Activated T-cell treated with anti-CD3 and anti-CD28 coated beads, Interleukin-2, amount 50 U/mL, for 72 hours (primary cell): ENCODE measurements around the gene KCTD5. TPM values are rescaled to one million over a fixed set of nuclear protein-coding genes. Genes with fewer than 3 reads are reported as not detected.
"Not testable (repeated sequence)": the region's sequence is repeated elsewhere in the genome, so short reads cannot be mapped to it uniquely, and the experiment has no call there.

Experiments used
- ATAC-seq, 2 donors: fragments of 150-1000 bp; cut with Tn5 transposase; replicated peaks in 1 of 2; 2 replicates each; pipeline ENCODE4 v1.10.0; 2021; ENCODE audit warnings: moderate library complexity in 2 of 2, mild to moderate bottlenecking in 1 of 2
- DNase-seq, 2 donors: peaks; one replicate each; pipeline ENCODE4 v3.0.0; 2021 to 2022; ENCODE audit warnings: mixed read lengths in 1 of 2
- H3K27ac Mint-ChIP-seq: one replicate; pipeline ENCODE4 v1.8.0; 2022; ENCODE audit warnings: mild to moderate bottlenecking, moderate library complexity, mixed read lengths
- H3K27me3 Mint-ChIP-seq: one replicate; pipeline ENCODE4 v1.8.0; 2022; ENCODE audit warnings: low read depth, mixed read lengths
- H3K36me3 Mint-ChIP-seq, 2 donors: one replicate each; pipeline ENCODE4 v1.8.0; 2022; ENCODE audit warnings: mixed read lengths in 2 of 2, mild to moderate bottlenecking in 1 of 2; ENCODE audit not compliant: insufficient read depth in 2 of 2
- H3K4me1 Mint-ChIP-seq: one replicate; pipeline ENCODE4 v1.8.0; 2022; ENCODE audit warnings: low read depth, mixed read lengths
- H3K4me3 Mint-ChIP-seq, 2 donors: one replicate each; pipeline ENCODE4 v1.8.0; 2022; ENCODE audit warnings: mild to moderate bottlenecking in 2 of 2, mixed read lengths in 2 of 2, moderate library complexity in 2 of 2
- H3K9me3 Mint-ChIP-seq, 2 donors: one replicate each; pipeline ENCODE4 v1.8.0; 2022; ENCODE audit warnings: mixed read lengths in 2 of 2
- total RNA-seq, 2 donors: library from RNA; stranded (reverse); gene quantifications; one replicate each; pipeline ENCODE4 v1.2.3, GENCODE V29; 2022

The KCTD5 gene
- total RNA-seq, 2 donors from 2014 or later, result 44.8 to 50.2 TPM

- Mint-ChIP-seq H3K9me3 (no peaks in the 10 kb centered on the region), H3K27me3 (no peaks in the 10 kb centered on the region), H3K27ac (no peak overlapping the region), H3K4me3 (no peak overlapping the region), H3K36me3 (peaks cover 2 to 7% of the 10 kb centered on the region in 2 donors), H3K4me1 (peaks cover 11% of the 10 kb centered on the region)
- ATAC-seq (no peak), DNase-seq (no peak)
These were observed 10.8 kb downstream of the KCTD5 start for GRCh38 chr16:2692948-2693651.

- not testable (repeated sequence) for H3K4me3 Mint-ChIP-seq, H3K4me1 Mint-ChIP-seq, DNase-seq, ATAC-seq, H3K36me3 Mint-ChIP-seq, H3K27me3 Mint-ChIP-seq, H3K27ac Mint-ChIP-seq, H3K9me3 Mint-ChIP-seq
These were observed 14.4 kb downstream of the KCTD5 start for GRCh38 chr16:2696601-2697250.

GRCh38 chr16:2697401-2697948 is 15.2 kb downstream of the KCTD5 start:
- no peak for ATAC-seq
- H3K27ac Mint-ChIP-seq, result no peak overlapping the region
- H3K27me3 Mint-ChIP-seq, result no peaks in the 10 kb centered on the region
- no peak for DNase-seq
- no peaks in the 10 kb centered on the region for H3K4me1 Mint-ChIP-seq
- peaks cover 2 to 7% of the 10 kb centered on the region in 2 donors for H3K36me3 Mint-ChIP-seq
- H3K9me3 Mint-ChIP-seq, result no peaks in the 10 kb centered on the region
- no peak overlapping the region for H3K4me3 Mint-ChIP-seq

- Mint-ChIP-seq H3K9me3 (no peaks in the 10 kb centered on the region), H3K36me3 (peaks cover 2 to 7% of the 10 kb centered on the region in 2 donors), H3K4me3 (no peak overlapping the region), H3K27me3 (no peaks in the 10 kb centered on the region), H3K4me1 (no peaks in the 10 kb centered on the region), H3K27ac (no peak overlapping the region)
- DNase-seq (no peak), ATAC-seq (no peak)
These were observed 16.0 kb downstream of the KCTD5 start for GRCh38 chr16:2698103-2698870.

- no peak overlapping the region for H3K27ac Mint-ChIP-seq
- no peak overlapping the region for H3K4me3 Mint-ChIP-seq
- no peak for ATAC-seq
- peaks cover 2 to 7% of the 10 kb centered on the region in 2 donors for H3K36me3 Mint-ChIP-seq
- H3K4me1 Mint-ChIP-seq, result no peaks in the 10 kb centered on the region
- no peaks in the 10 kb centered on the region for H3K27me3 Mint-ChIP-seq
- H3K9me3 Mint-ChIP-seq, result no peaks in the 10 kb centered on the region
- no peak for DNase-seq
These were observed 16.8 kb downstream of the KCTD5 start for GRCh38 chr16:2698965-2699750.

GRCh38 chr16:2699791-2700600 is 17.7 kb downstream of the KCTD5 start:
- Mint-ChIP-seq H3K4me3 (no peak overlapping the region), H3K27me3 (no peaks in the 10 kb centered on the region), H3K4me1 (no peaks in the 10 kb centered on the region), H3K36me3 (peaks cover 2 to 7% of the 10 kb centered on the region in 2 donors), H3K9me3 (no peaks in the 10 kb centered on the region), H3K27ac (no peak overlapping the region)
- ATAC-seq (no peak), DNase-seq (no peak)

- Mint-ChIP-seq H3K9me3 (no peaks in the 10 kb centered on the region), H3K4me1 (no peaks in the 10 kb centered on the region), H3K4me3 (no peak overlapping the region), H3K27ac (no peak overlapping the region), H3K36me3 (peaks cover 4 to 7% of the 10 kb centered on the region in 2 donors), H3K27me3 (no peaks in the 10 kb centered on the region)
- DNase-seq (no peak), ATAC-seq (no peak)
These were observed 18.5 kb downstream of the KCTD5 start for GRCh38 chr16:2700786-2701185.

DNA sequence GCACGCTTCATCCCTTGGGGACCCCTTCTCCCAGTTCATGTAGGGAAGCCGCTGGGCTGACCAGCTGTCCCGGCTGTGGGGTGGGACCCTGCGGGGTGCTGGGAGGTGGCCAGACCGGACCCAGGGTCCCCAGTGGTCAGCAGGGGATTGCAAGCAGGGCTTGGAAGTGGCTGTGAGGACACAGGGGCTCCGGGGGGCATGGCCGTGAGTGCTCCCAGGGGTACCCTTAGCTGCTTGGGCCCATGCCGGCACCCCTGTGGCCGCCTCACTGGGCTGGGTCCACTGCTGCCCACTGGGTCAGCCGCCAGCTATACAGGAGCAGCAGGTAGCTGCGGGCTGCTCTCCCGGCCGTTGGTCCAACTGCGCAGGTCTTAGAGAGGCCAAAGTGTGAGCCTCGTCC is 18.9 kb downstream of the KCTD5 start:
- Mint-ChIP-seq H3K4me3 (no peak overlapping the region), H3K9me3 (no peaks in the 10 kb centered on the region)
- no peak for ATAC-seq

GRCh38 chr16:2701713-2702437 is 19.6 kb downstream of the KCTD5 start:
- H3K4me1 Mint-ChIP-seq, result no peaks in the 10 kb centered on the region
- H3K27ac Mint-ChIP-seq, result no peak overlapping the region
- H3K4me3 Mint-ChIP-seq, result no peak overlapping the region
- ATAC-seq (no peak), DNase-seq (no peak)
- H3K36me3 Mint-ChIP-seq, result peaks cover 4 to 6% of the 10 kb centered on the region in 2 donors
- no peaks in the 10 kb centered on the region for H3K27me3 Mint-ChIP-seq
- H3K9me3 Mint-ChIP-seq, result no peaks in the 10 kb centered on the region

More for the DNA sequence above, 18.9 kb downstream of the KCTD5 start:
- Mint-ChIP-seq H3K27ac (no peak overlapping the region), H3K36me3 (peaks cover 4 to 7% of the 10 kb centered on the region in 2 donors), H3K4me1 (no peaks in the 10 kb centered on the region), H3K27me3 (no peaks in the 10 kb centered on the region)
- no peak for DNase-seq

- H3K4me3 Mint-ChIP-seq, result no peak overlapping the region
- no peaks in the 10 kb centered on the region for H3K4me1 Mint-ChIP-seq
- no peak overlapping the region for H3K27ac Mint-ChIP-seq
- no peaks in the 10 kb centered on the region for H3K27me3 Mint-ChIP-seq
- H3K36me3 Mint-ChIP-seq, result peaks cover 2 to 3% of the 10 kb centered on the region in 2 donors
- H3K9me3 Mint-ChIP-seq, result no peaks in the 10 kb centered on the region
- DNase-seq (no peak), ATAC-seq (no peak)
These were observed 20.1 kb downstream of the KCTD5 start for GRCh38 chr16:2702438-2702825.

DNA sequence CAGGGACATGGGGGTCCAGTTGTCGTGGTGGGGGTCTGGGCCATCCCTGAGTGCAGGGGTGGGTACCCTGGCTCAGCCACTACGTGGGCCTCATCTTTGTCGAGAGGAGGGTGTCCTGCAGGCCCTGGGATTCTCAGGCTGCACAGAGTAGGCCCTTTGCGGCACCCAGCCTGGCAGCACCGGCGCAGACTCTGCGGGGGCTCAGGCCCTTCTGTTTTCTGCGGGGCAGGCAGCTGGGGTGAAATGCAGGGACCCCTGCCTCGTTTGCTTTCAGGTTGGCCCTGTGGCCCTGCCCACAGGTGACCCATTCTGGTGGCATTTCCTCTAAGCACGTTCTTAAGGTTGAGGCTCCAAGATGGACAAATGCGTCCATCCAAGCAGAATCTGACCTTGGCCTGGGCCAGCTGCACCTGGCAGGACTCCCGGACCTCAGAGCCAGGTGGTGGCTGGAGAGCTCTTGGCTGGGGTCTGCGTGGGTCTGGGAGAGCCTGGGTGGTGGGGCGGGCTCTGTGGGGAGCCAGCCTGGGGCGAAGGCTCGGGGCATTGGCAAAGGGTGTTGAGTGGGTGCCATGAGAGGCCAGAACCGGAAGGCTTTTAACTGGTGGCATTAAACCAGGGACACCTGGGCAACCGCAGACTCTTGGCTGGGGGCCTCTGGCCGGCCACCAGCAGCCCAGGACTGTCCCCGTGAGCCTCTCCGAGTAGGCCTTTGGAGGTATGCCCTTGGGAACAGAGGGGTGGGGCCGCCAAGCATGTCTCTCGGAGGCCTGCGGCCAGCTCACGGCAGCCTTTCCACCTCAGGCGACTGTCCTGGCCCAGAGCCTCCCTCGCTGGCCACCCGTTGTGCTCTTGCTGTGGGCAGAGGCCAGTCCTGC is 20.8 kb downstream of the KCTD5 start:
- no peak for ATAC-seq
- H3K4me1 Mint-ChIP-seq, result no peaks in the 10 kb centered on the region
- DNase-seq, result no peak
- H3K27ac Mint-ChIP-seq, result no peak overlapping the region
- peaks cover 1 to 2% of the 10 kb centered on the region in 2 donors for H3K36me3 Mint-ChIP-seq
- no peaks in the 10 kb centered on the region for H3K27me3 Mint-ChIP-seq
- H3K4me3 Mint-ChIP-seq, result no peak overlapping the region
- no peaks in the 10 kb centered on the region for H3K9me3 Mint-ChIP-seq
